Thymus (tissue), 11 donors: ENCODE data around the gene RANBP3. TPM values are rescaled to one million over a fixed set of nuclear protein-coding genes. Genes with fewer than 3 reads are reported as not detected.

Source experiments
- DNase-seq, 9 donors: peaks; one replicate each; pipeline ENCODE4 v3.0.0-alpha.2; 2013; ENCODE audit warnings: low spot score in 9 of 9, low read depth in 6 of 9, missing footprints in 1 of 9
- H3K27ac ChIP-seq, 2 donors: one replicate each; pipeline ENCODE4 v1.5.1; 2013; ENCODE audit warnings: control low read depth in 1 of 2, low read depth in 1 of 2, low read length in 1 of 2, mild to moderate bottlenecking in 1 of 2, moderate library complexity in 1 of 2
- H3K27me3 ChIP-seq, 2 donors: one replicate each; pipeline ENCODE4 v1.5.1; 2013; ENCODE audit warnings: low read length in 1 of 2; ENCODE audit not compliant: control insufficient read depth in 2 of 2, insufficient read depth in 1 of 2
- H3K36me3 ChIP-seq, 2 donors: one replicate each; pipeline ENCODE4 v1.5.1; 2013; ENCODE audit warnings: low read length in 1 of 2, mild to moderate bottlenecking in 1 of 2, moderate library complexity in 1 of 2; ENCODE audit not compliant: control insufficient read depth in 2 of 2, insufficient read depth in 2 of 2
- H3K4me1 ChIP-seq, 2 donors: one replicate each; pipeline ENCODE4 v1.5.1; 2013; ENCODE audit warnings: low read length in 2 of 2; ENCODE audit not compliant: control insufficient read depth in 2 of 2, insufficient read depth in 2 of 2
- H3K4me3 ChIP-seq, 2 donors: one replicate each; pipeline ENCODE4 v1.5.1; 2013; ENCODE audit warnings: low read length in 2 of 2, control low read depth in 1 of 2, mild to moderate bottlenecking in 1 of 2
- H3K9me3 ChIP-seq, 2 donors: one replicate each; pipeline ENCODE4 v1.5.1; 2013; ENCODE audit warnings: low read length in 1 of 2, mild to moderate bottlenecking in 1 of 2; ENCODE audit not compliant: control insufficient read depth in 2 of 2, insufficient read depth in 1 of 2
- WGBS: extraction: QIAGEN DNeasy Blood & Tissue Kit; methylation state at CpG from one replicate; pipeline ENCODE4 v1.1.7; 2013; 5-methylcytosine and 5-hydroxymethylcytosine counted together
- polyA plus RNA-seq: library from polyadenylated mRNA; stranded (reverse); fragments of 200-250 nt; gene quantifications from one replicate; pipeline ENCODE4 v1.2.3, GENCODE V29; 2013
- total RNA-seq: library from RNA; stranded (reverse); fragments of 120-200 nt; gene quantifications from one replicate; pipeline ENCODE4 v1.2.4, GENCODE V29; 2013
- donor health status: healthy.

RANBP3 gene
- total and polyA plus RNA-seq, 2 donors: 36.7 to 39.0 TPM

- no peak for DNase-seq
- Histone ChIP-seq H3K9me3 (no peaks in the 10 kb centered on the region), H3K4me1 (peaks cover 0 to 6% of the 10 kb centered on the region in 2 donors), H3K4me3 (no peak overlapping the region), H3K27ac (no peak overlapping the region), H3K27me3 (peaks cover 0 to 2% of the 10 kb centered on the region in 2 donors), H3K36me3 (peaks cover 0 to 5% of the 10 kb centered on the region in 2 donors)
- WGBS: 93% methylated on average over 22 of the region's 22 CpGs
These were observed 43.2 kb upstream of the RANBP3 start for GRCh38 chr19:6020972-6021805.

- WGBS: 79% methylated on average over 20 of the region's 20 CpGs
- peak in 3 of 9 donors; percentile 31 to 73 (median 31) for DNase-seq
- peak overlapping the region in 1 of 2 donors; percentile 47 for H3K27ac ChIP-seq
These were observed 42.4 kb upstream of the RANBP3 start for GRCh38 chr19:6020166-6020882.

DNA sequence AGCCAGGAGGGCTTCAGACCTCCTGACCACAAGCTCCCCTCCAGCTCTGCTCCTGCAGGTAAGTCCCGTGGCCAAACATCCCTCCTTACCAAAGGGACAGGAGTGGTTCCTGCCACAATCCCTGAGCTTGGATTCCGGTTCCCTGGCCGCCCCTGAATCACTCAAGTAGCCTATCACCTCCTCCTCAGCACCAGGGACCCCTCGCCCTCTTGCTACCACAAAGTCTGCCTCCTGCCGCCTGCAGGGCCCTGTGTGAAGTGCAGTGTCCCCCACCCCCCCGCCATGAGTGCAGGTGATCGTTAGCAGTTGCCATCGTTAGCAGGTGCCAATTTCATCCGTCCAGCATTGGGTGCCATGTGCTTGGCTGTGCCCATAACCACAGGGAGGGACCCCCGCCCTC lies 40.8 kb upstream of the RANBP3 start:
- Histone ChIP-seq H3K36me3 (peaks cover 0 to 2% of the 10 kb centered on the region in 2 donors), H3K27ac (no peak overlapping the region), H3K9me3 (no peaks in the 10 kb centered on the region), H3K27me3 (peaks cover 0 to 2% of the 10 kb centered on the region in 2 donors), H3K4me1 (peaks cover 0 to 6% of the 10 kb centered on the region in 2 donors), H3K4me3 (no peak overlapping the region)
- DNase-seq: peak in 2 of 9 donors; percentile 16 to 41
- 81% methylated on average over 10 of the region's 10 CpGs for WGBS

More at GRCh38 chr19:6020166-6020882, 42.4 kb upstream of the RANBP3 start:
- no peaks in the 10 kb centered on the region for H3K9me3 ChIP-seq
- peaks cover 0 to 5% of the 10 kb centered on the region in 2 donors for H3K36me3 ChIP-seq
- peaks cover 0 to 2% of the 10 kb centered on the region in 2 donors for H3K27me3 ChIP-seq
- H3K4me3 ChIP-seq: no peak overlapping the region
- H3K4me1 ChIP-seq: peaks cover 0 to 6% of the 10 kb centered on the region in 2 donors

DNA sequence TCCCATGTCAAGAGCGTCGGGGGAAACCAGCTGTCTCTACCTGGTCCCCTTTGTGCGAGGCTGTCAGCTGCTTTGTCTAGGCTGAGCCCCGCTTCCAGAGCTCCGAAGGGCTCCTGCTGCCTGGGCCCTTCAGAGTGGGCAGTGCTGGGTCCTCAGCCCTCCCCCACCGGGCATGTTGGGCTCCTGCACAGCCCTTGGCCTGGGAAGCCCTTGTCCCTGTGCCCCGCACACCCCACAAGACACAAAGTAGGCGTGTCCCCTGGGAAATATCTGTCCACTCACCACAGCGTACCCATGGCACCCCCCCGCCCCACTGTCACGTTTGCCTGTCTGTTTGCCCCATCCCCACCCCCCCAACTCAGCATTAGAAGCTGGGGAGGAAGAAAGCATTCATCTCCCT lies 39.6 kb upstream of the RANBP3 start:
- DNase-seq: no peak
- Histone ChIP-seq H3K4me3 (no peak overlapping the region), H3K27me3 (peaks cover 0 to 2% of the 10 kb centered on the region in 2 donors), H3K4me1 (peaks cover 0 to 6% of the 10 kb centered on the region in 2 donors), H3K36me3 (peaks cover 0 to 2% of the 10 kb centered on the region in 2 donors), H3K9me3 (no peaks in the 10 kb centered on the region), H3K27ac (no peak overlapping the region)
- 92% methylated on average over 11 of the region's 11 CpGs for WGBS

GRCh38 chr19:6015841-6016545 lies 38.1 kb upstream of the RANBP3 start:
- Histone ChIP-seq H3K36me3 (peaks cover 0 to 2% of the 10 kb centered on the region in 2 donors), H3K4me3 (no peak overlapping the region), H3K9me3 (no peaks in the 10 kb centered on the region), H3K27me3 (no peaks in the 10 kb centered on the region), H3K4me1 (peaks cover 0 to 3% of the 10 kb centered on the region in 2 donors), H3K27ac (no peak overlapping the region)
- no peak for DNase-seq
- WGBS: 97% methylated on average over 26 of the region's 26 CpGs

- Histone ChIP-seq H3K4me3 (no peak overlapping the region), H3K27me3 (no peaks in the 10 kb centered on the region), H3K9me3 (no peaks in the 10 kb centered on the region), H3K4me1 (no peaks in the 10 kb centered on the region), H3K27ac (no peak overlapping the region), H3K36me3 (peaks cover 0 to 6% of the 10 kb centered on the region in 2 donors)
- DNase-seq: no peak
- 97% methylated on average over 13 of the region's 13 CpGs for WGBS
These were observed 36.7 kb upstream of the RANBP3 start for GRCh38 chr19:6014551-6015135.

DNA sequence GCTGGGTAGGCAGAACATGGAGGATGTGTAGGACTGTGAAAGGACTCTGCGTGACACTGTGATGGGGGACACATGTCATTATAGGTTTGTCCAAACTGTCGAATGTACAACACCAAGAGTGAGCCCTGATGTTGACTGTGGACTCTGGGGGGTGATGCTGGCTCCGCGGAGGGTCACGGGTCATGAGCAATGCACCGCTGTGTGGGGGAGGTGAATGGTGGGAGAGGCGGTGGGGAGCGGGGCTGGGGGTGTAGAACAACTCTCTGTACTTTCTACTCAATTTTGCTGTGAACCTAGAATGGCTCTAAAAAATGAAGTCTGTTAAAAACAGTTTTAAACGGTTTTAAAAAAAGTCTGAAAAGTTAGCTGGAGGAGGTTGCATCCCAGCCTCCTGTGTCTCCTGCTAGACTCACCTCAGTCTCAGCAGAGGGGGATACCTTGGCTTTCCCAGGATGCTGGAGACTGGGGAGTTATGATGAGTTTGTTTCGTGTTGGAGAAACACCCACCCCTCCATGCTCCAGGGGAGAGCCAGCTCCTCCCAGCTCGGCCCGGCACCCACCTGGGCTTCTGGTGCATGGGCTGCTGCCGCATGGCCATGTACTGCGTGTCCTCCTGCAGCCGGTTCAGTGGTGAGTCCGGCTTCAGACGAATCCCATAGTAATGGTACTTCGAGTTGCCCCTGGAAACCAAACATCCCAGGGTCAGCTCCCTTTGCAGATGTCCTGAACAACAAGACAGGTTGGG lies 34.7 kb upstream of the RANBP3 start:
- no peak overlapping the region for H3K4me3 ChIP-seq
- no peak for DNase-seq
- H3K4me1 ChIP-seq: no peaks in the 10 kb centered on the region
- 96% methylated on average over 18 of the region's 18 CpGs for WGBS
- H3K36me3 ChIP-seq: peaks cover 0 to 6% of the 10 kb centered on the region in 2 donors
- H3K27me3 ChIP-seq: no peaks in the 10 kb centered on the region
- no peaks in the 10 kb centered on the region for H3K9me3 ChIP-seq
- no peak overlapping the region for H3K27ac ChIP-seq

DNA sequence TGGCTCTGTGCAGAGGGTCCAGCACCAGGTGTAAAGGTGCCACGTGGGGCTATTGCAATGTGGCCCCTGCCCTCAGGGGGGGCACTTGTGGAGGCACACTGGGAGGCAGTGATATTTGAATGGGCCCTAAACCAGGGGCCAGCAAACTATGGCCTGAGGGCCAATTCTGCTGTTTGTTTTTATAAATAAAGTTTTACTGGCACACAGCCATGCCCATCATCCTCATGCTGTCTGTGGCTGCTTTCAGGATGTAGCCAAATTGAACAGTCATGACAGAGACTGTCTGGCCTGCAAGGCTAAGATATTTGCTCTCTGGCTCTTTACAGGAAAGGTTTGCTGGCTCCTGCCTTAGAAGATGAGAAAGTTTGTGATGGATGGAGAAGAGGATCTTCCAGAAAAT lies 33.9 kb upstream of the RANBP3 start:
- no peak overlapping the region for H3K27ac ChIP-seq
- H3K4me3 ChIP-seq: no peak overlapping the region
- peaks cover 0 to 6% of the 10 kb centered on the region in 2 donors for H3K36me3 ChIP-seq
- no peaks in the 10 kb centered on the region for H3K27me3 ChIP-seq
- no peaks in the 10 kb centered on the region for H3K9me3 ChIP-seq
- no peak for DNase-seq
- 90% methylated on average over 1 of the region's 1 CpG for WGBS
- H3K4me1 ChIP-seq: no peaks in the 10 kb centered on the region
